Osteoblast (primary cell): ENCODE data around the gene GOLGA6L2. TPM values are rescaled to one million over a fixed set of nuclear protein-coding genes. Genes with fewer than 3 reads are reported as not detected.
"Not testable (repeated sequence)": the region's sequence is repeated elsewhere in the genome, so short reads cannot be mapped to it uniquely, and the experiment has no call there.

Source experiments
- DNase-seq: peaks from one replicate; pipeline ENCODE4 v3.0.0; 2011; ENCODE audit warnings: low spot score, mixed read lengths; ENCODE audit not compliant: insufficient read length; ENCODE audit errors: missing footprints
- H2AFZ ChIP-seq: 2 replicates; pipeline ENCODE4 v1.6.0; 2011; ENCODE audit warnings: mild to moderate bottlenecking, low read length
- H3K27ac ChIP-seq: 2 replicates; pipeline ENCODE4 v1.5.1; 2011; ENCODE audit warnings: mild to moderate bottlenecking, low read depth, low read length, moderate library complexity
- H3K27me3 ChIP-seq: 2 replicates; pipeline ENCODE4 v1.6.0; 2012; ENCODE audit warnings: mild to moderate bottlenecking, control low read depth, inconsistent platforms, low read length, moderate library complexity; ENCODE audit not compliant: insufficient read depth
- H3K36me3 ChIP-seq: 2 replicates; pipeline ENCODE4 v1.5.1; 2011; ENCODE audit warnings: mild to moderate bottlenecking, low read length, control low read depth, moderate library complexity; ENCODE audit not compliant: insufficient read depth
- H3K4me1 ChIP-seq: 2 replicates; pipeline ENCODE4 v1.5.1; 2011; ENCODE audit warnings: mild to moderate bottlenecking, low read length, control low read depth, moderate library complexity; ENCODE audit not compliant: insufficient read depth
- H3K4me2 ChIP-seq: 2 replicates; pipeline ENCODE4 v1.6.0; 2011; ENCODE audit warnings: mild to moderate bottlenecking, low read length; ENCODE audit not compliant: insufficient read depth
- H3K4me3 ChIP-seq: fragments of 200-600 bp; sonication (generic); 3 replicates; pipeline ENCODE4 v1.5.1; 2012; ENCODE audit warnings: mild to moderate bottlenecking, low read length, inconsistent platforms; ENCODE audit not compliant: insufficient read depth
- H3K79me2 ChIP-seq: 2 replicates; pipeline ENCODE4 v1.6.0; 2012; ENCODE audit warnings: mild to moderate bottlenecking, low read length, control low read depth, inconsistent platforms; ENCODE audit not compliant: insufficient read depth
- H3K9me3 ChIP-seq: 2 replicates; pipeline ENCODE4 v1.5.1; 2011; ENCODE audit warnings: low read depth, low read length, control low read depth
- H4K20me1 ChIP-seq: 2 replicates; pipeline ENCODE4 v1.6.0; 2012; ENCODE audit warnings: mild to moderate bottlenecking, low read length, control low read depth; ENCODE audit not compliant: insufficient read depth
- total RNA-seq: library from RNA; depleted of rRNA; stranded (reverse); fragments of >200 nt; gene quantifications from 2 replicates; pipeline ENCODE4 v1.2.3, GENCODE V29; 2012
- TF ChIP-seq, protein P1 (sequence below): IDR thresholded peaks from 2 replicates; pipeline ENCODE4 v1.5.1; 2011; ENCODE audit warnings: mild to moderate bottlenecking, low read depth, low read length, moderate library complexity; ENCODE audit errors: extremely low read depth

The GOLGA6L2 gene
- total RNA-seq, 1 donor, result not detected

DNA sequence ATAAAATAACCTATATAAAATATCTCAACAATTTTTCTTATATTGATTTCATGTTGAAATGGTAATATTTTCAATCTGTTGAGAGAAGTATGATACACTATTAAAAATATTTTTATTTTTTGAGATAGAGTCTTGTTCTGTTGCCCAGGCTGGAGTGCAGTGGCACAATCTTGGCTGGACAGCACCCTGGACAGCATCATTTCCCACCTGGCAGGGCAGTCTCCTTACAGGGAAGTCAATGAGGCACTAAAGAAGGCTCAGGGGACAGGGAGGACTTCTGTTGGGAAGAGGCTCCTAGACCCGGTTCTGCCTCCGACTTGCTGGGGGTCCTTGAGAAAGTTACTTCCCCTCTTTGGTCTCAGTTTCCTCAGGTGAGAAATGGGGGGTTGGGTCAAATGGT, 9.4 kb downstream of the GOLGA6L2 start:
- TF ChIP-seq, protein P1, sequence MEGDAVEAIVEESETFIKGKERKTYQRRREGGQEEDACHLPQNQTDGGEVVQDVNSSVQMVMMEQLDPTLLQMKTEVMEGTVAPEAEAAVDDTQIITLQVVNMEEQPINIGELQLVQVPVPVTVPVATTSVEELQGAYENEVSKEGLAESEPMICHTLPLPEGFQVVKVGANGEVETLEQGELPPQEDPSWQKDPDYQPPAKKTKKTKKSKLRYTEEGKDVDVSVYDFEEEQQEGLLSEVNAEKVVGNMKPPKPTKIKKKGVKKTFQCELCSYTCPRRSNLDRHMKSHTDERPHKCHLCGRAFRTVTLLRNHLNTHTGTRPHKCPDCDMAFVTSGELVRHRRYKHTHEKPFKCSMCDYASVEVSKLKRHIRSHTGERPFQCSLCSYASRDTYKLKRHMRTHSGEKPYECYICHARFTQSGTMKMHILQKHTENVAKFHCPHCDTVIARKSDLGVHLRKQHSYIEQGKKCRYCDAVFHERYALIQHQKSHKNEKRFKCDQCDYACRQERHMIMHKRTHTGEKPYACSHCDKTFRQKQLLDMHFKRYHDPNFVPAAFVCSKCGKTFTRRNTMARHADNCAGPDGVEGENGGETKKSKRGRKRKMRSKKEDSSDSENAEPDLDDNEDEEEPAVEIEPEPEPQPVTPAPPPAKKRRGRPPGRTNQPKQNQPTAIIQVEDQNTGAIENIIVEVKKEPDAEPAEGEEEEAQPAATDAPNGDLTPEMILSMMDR, result no peak
- Histone ChIP-seq H3K4me1 (no peaks in the 10 kb centered on the region), H3K4me2 (no peak overlapping the region)

DNA sequence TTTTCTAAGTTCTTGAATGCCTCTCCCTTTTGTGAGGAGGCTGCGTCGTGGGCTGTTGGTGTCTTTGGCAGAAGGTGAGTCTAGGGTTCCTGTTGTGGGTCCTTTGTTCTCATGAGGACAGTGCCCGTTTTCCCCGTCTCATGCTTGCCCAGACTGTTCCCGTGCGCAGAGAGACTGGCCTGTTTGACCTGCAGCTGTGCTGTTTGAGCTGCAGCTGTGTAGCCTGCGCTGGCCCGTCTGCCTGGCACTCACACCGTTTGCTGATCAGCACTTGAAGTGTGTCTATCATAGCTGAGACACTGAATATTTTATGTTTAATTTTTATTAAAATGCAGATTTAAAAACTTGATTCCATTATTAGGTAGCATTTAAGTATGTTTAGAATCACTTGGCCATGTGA, 9.9 kb downstream of the GOLGA6L2 start:
- Histone ChIP-seq H4K20me1 (no peaks in the 10 kb centered on the region), H3K79me2 (no peaks in the 10 kb centered on the region)
- DNase-seq, result no peak

More for the DNA sequence above, 9.4 kb downstream of the GOLGA6L2 start:
- Histone ChIP-seq H3K79me2 (no peaks in the 10 kb centered on the region), H3K27ac (no peak overlapping the region), H3K36me3 (no peaks in the 10 kb centered on the region), H3K9me3 (no peaks in the 10 kb centered on the region), H3K27me3 (no peaks in the 10 kb centered on the region), H4K20me1 (no peaks in the 10 kb centered on the region), H2AFZ (no peak overlapping the region), H3K4me3 (no peak overlapping the region)
- DNase-seq, result no peak

DNA sequence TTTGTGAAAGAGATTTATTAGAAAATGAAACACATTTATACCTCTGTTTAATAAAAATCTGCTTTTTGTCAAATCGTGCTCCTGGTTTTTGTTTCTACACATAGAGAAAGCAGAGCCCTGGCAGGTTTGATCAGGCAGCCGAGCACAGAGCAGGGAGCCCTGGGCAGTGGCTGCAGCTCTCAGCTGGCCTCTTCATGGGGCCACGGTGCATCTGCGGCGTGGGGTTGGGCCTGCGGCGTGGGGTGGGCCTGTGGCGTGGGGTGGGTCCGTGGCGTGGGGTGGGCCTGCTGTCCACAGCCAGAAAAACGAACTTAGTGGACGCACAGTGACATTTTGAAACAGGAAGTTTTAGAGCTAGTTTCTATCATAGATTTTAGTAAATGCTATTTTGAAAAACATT, 10.6 kb downstream of the GOLGA6L2 start:
- Histone ChIP-seq H3K27me3 (no peaks in the 10 kb centered on the region), H3K4me3 (no peak overlapping the region), H3K9me3 (no peaks in the 10 kb centered on the region), H3K27ac (no peak overlapping the region), H3K36me3 (no peaks in the 10 kb centered on the region), H3K4me2 (no peak overlapping the region), H2AFZ (no peak overlapping the region), H3K79me2 (no peaks in the 10 kb centered on the region), H3K4me1 (no peaks in the 10 kb centered on the region), H4K20me1 (no peaks in the 10 kb centered on the region)
- TF ChIP-seq, protein P1, result no peak
- DNase-seq, result no peak

More for the DNA sequence above, 9.9 kb downstream of the GOLGA6L2 start:
- H3K4me3 ChIP-seq, result no peak overlapping the region
- TF ChIP-seq, protein P1, result no peak
- H2AFZ ChIP-seq, result no peak overlapping the region
- no peak overlapping the region for H3K27ac ChIP-seq
- H3K4me2 ChIP-seq, result no peak overlapping the region
- H3K4me1 ChIP-seq, result no peaks in the 10 kb centered on the region
- no peaks in the 10 kb centered on the region for H3K9me3 ChIP-seq
- no peaks in the 10 kb centered on the region for H3K27me3 ChIP-seq
- no peaks in the 10 kb centered on the region for H3K36me3 ChIP-seq

DNA sequence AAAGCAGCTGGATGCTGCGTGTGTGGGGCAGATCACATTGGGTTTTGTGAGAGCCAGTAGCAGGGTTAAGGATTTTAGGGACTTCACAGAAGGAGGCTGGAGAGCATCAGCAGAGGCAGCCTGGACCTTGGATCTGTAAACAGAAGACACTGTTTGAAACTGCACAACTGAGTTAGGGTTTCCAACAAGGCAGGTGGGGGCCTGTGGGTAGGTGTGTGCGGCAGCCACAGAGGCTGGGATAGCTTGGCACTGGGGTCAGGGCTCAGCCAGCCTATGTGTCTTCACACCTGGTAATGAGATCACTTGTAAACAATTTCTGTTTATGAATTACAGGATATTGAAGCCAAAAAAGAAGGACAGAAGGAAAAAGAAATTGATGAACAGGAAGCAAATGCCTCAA, 12.3 kb downstream of the GOLGA6L2 start:
- H3K9me3 ChIP-seq, DNase-seq, H4K20me1 ChIP-seq, H3K79me2 ChIP-seq, H3K27ac ChIP-seq, H3K27me3 ChIP-seq, H3K4me1 ChIP-seq, H3K4me3 ChIP-seq, H3K4me2 ChIP-seq, H3K36me3 ChIP-seq, H2AFZ ChIP-seq: not testable (repeated sequence)

DNA sequence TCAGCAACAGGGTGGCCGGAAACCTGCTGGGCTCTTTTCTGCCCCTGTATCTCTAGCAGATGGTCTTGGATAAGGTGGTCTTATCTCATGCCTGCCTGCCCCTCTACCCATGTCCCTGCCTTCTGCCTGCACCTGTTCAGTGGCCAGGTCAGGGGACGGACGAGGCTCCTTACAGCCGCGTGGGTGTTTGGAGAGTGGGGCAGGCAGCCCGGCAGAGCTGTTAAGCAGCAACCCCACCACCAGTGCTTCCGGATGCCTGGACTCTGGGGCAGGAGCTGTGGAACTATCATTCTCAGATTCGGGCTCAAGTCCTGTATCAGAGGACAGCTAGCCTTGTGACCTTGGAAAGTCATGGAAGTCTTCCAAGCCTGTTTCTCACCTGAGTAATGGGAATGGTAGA, 21.7 kb downstream of the GOLGA6L2 start:
- H3K9me3 ChIP-seq, H2AFZ ChIP-seq, H3K4me3 ChIP-seq, H3K79me2 ChIP-seq, H3K4me2 ChIP-seq, H3K27ac ChIP-seq, H3K4me1 ChIP-seq, H4K20me1 ChIP-seq, H3K36me3 ChIP-seq, DNase-seq, H3K27me3 ChIP-seq: not testable (repeated sequence)
